Stomach (tissue), 4 donors: ENCODE measurements around the gene KCNG2.

Source experiments
- CTCF ChIP-seq, 7 experiments: fragments of 450-650 bp in 4 of 7; fragments of 200-600 bp in 3 of 7; sonication (generic) in 3 of 7; IDR thresholded peaks; one replicate each; pipeline ENCODE4 v1.5.1; 2016 to 2019; ENCODE audit warnings: antibody characterized with exemption in 7 of 7, control low read depth in 2 of 7, mild to moderate bottlenecking in 1 of 7
- POLR2A ChIP-seq, 4 donors: fragments of 450-650 bp; IDR thresholded peaks; one replicate each; pipeline ENCODE4 v1.6.1; 2016; ENCODE audit warnings: antibody characterized with exemption in 4 of 4, control low read depth in 2 of 4, mild to moderate bottlenecking in 1 of 4, moderate library complexity in 1 of 4
- POLR2AphosphoS5 ChIP-seq, 3 donors: sonication (generic); formaldehyde crosslinking; IDR thresholded peaks; one replicate each; pipeline ENCODE4 v1.6.1; 2016; ENCODE audit warnings: antibody characterized with exemption in 3 of 3

- no peak for TF ChIP-seq POLR2A (IDR thresholded peaks at IDR 0.05)
- no peak for TF ChIP-seq CTCF (IDR thresholded peaks at IDR 0.05)
- TF ChIP-seq POLR2AphosphoS5 (IDR thresholded peaks at IDR 0.05) = no peak
Observed at GRCh38 chr18:79927607-79928562, 130.1 kb downstream of the KCNG2 start.
